HG03439 (cell line): ENCODE data around the gene TCEANC2.
A peak's percentile ranks its signal among the peaks of the same experiment; 100 is the strongest.
"Not testable (repeated sequence)": the region's sequence is repeated elsewhere in the genome, so short reads cannot be mapped to it uniquely, and the experiment has no call there.

Experiments
- ATAC-seq: cut with Tn5 transposase; IDR thresholded peaks from one replicate; pipeline ENCODE4 v1.9.1; 2021; ENCODE audit warnings: mild to moderate bottlenecking, moderate library complexity; ENCODE audit not compliant: unreplicated experiment

The TCEANC2 gene

GRCh38 chr1:54081306-54082270 lies 28.2 kb downstream of the TCEANC2 start:
- ATAC-seq, result peak; percentile 77

- ATAC-seq, result no peak
Observed at GRCh38 chr1:54084794-54085193, 31.4 kb downstream of the TCEANC2 start.

GRCh38 chr1:54086754-54087153 lies 33.3 kb downstream of the TCEANC2 start:
- ATAC-seq, result no peak

- ATAC-seq, result no peak
Observed at GRCh38 chr1:54088385-54088784, 35.0 kb downstream of the TCEANC2 start.

GRCh38 chr1:54091666-54092065 lies 38.3 kb downstream of the TCEANC2 start:
- ATAC-seq, result no peak

- no peak for ATAC-seq
Observed at GRCh38 chr1:54094001-54094729, 40.8 kb downstream of the TCEANC2 start.

GRCh38 chr1:54094730-54095105 lies 41.3 kb downstream of the TCEANC2 start:
- ATAC-seq, result not testable (repeated sequence)

- no peak for ATAC-seq
Observed at GRCh38 chr1:54095546-54096226, 42.3 kb downstream of the TCEANC2 start.

GRCh38 chr1:54096227-54096876 lies 42.9 kb downstream of the TCEANC2 start:
- ATAC-seq, result no peak

GRCh38 chr1:54096877-54097240 lies 43.5 kb downstream of the TCEANC2 start:
- no peak for ATAC-seq

GRCh38 chr1:54099061-54099610 lies 45.7 kb downstream of the TCEANC2 start:
- ATAC-seq, result no peak

GRCh38 chr1:54100500-54100899 lies 47.1 kb downstream of the TCEANC2 start:
- ATAC-seq, result no peak

GRCh38 chr1:54103414-54103813 lies 50.0 kb downstream of the TCEANC2 start:
- ATAC-seq, result no peak

GRCh38 chr1:54104613-54105012 lies 51.2 kb downstream of the TCEANC2 start:
- ATAC-seq, result not testable (repeated sequence)

- ATAC-seq, result no peak
Observed at GRCh38 chr1:54105080-54105479, 51.7 kb downstream of the TCEANC2 start.

GRCh38 chr1:54105736-54106269 lies 52.4 kb downstream of the TCEANC2 start:
- no peak for ATAC-seq

GRCh38 chr1:54107131-54107530 lies 53.7 kb downstream of the TCEANC2 start:
- no peak for ATAC-seq

- no peak for ATAC-seq
Observed at GRCh38 chr1:54108156-54108555, 54.7 kb downstream of the TCEANC2 start.

- ATAC-seq, result no peak
Observed at GRCh38 chr1:54109129-54110090, 56.0 kb downstream of the TCEANC2 start.
